Right lobe of liver (tissue), 4 donors: ENCODE results near the gene FNTB.

Experiments
- POLR2A ChIP-seq: fragments of 450-650 bp; IDR thresholded peaks from one replicate; pipeline ENCODE4 v1.6.1; 2017; ENCODE audit warnings: antibody characterized with exemption, mild to moderate bottlenecking
- TF ChIP-seq, protein P1 (sequence below), 4 donors: fragments of 200-600 bp in 3 of 4; fragments of 450-650 bp in 1 of 4; IDR thresholded peaks; one replicate each; pipeline versions ENCODE4 v1.5.1 to v1.8.0; 2016 to 2022; ENCODE audit warnings: antibody characterized with exemption in 4 of 4, mild to moderate bottlenecking in 2 of 4
- donor health status: DM: no; HTN: no; CAD: no.
- donor health status: DM: no; HTN: no; CAD: no.
- donor health status: DM: no; HTN: yes; CAD: no.

DNA sequence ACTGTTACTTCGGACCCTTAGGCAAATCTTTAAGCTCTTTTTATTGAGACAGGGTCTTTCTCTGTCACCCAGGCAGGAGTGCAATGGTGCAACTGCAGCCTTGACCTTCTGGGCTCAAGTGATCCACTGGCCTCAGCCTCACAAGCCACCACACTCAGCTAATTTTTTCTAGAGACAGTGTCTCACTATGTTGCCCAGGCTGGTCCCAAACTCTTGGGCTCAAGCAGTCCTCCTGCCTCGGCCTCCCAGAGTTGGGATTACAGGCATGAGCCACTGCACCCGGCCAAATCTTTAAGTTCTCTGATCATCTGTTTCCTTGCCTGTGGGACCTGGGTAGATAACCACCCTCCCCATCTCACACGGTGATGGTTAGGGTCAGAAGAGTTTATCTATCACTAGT is 41.8 kb upstream of the FNTB start:
- TF ChIP-seq, protein P1, sequence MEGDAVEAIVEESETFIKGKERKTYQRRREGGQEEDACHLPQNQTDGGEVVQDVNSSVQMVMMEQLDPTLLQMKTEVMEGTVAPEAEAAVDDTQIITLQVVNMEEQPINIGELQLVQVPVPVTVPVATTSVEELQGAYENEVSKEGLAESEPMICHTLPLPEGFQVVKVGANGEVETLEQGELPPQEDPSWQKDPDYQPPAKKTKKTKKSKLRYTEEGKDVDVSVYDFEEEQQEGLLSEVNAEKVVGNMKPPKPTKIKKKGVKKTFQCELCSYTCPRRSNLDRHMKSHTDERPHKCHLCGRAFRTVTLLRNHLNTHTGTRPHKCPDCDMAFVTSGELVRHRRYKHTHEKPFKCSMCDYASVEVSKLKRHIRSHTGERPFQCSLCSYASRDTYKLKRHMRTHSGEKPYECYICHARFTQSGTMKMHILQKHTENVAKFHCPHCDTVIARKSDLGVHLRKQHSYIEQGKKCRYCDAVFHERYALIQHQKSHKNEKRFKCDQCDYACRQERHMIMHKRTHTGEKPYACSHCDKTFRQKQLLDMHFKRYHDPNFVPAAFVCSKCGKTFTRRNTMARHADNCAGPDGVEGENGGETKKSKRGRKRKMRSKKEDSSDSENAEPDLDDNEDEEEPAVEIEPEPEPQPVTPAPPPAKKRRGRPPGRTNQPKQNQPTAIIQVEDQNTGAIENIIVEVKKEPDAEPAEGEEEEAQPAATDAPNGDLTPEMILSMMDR (IDR thresholded peaks at IDR 0.05), result no peak
- TF ChIP-seq POLR2A, result no peak
